T-cell (primary cell): Measurements from ENCODE around the gene MAX. TPM values are rescaled to one million over a fixed set of nuclear protein-coding genes. Genes with fewer than 3 reads are reported as not detected.

Source experiments
- ATAC-seq, 4 experiments: fragments of 200-7000 bp in 3 of 4; fragments of 150-1000 bp in 1 of 4; cut with Tn5 transposase; replicated peaks in 1 of 4; 1 replicate in 3 of 4; 2 replicates in 1 of 4; pipeline ENCODE4 v1.10.0; 2021; ENCODE audit warnings: moderate library complexity in 3 of 4, mild to moderate bottlenecking in 2 of 4, moderate number of reproducible peaks in 1 of 4
- CTCF ChIA-PET, 2 donors: fragments of 300-600 bp; sonication (Branson Sonifier 250); formaldehyde crosslinking; loops; one replicate each; lab custom pipeline; 2022; ENCODE audit warnings: antibody characterized with exemption in 2 of 2; lab: Charles Lee
- POLR2A ChIA-PET, 2 donors: fragments of 300-600 bp; sonication (Branson Sonifier 250); formaldehyde crosslinking; loops; one replicate each; lab custom pipeline; 2022; ENCODE audit warnings: antibody characterized with exemption in 2 of 2; lab: Charles Lee
- DNase-seq, 35 experiments: peaks; one replicate each; pipeline versions ENCODE4 v3.0.0 to v3.0.0-alpha.2; 2013 to 2023
- H3K27ac ChIP-seq: one replicate; pipeline ENCODE4 v1.5.1; 2013; ENCODE audit warnings: low read length
- H3K27me3 ChIP-seq, 2 experiments: replicated peaks in 1 of 2; 1 replicate in 1 of 2; 2 replicates in 1 of 2; pipeline versions ENCODE4 v1.6.1 to v1.7.0; 2013; ENCODE audit warnings: low read length in 1 of 2, mixed read lengths in 1 of 2; ENCODE audit not compliant: control insufficient read depth in 2 of 2, insufficient read depth in 2 of 2; ENCODE audit errors: extremely low read depth in 1 of 2
- H3K36me3 ChIP-seq, 2 donors: 1 replicate in 1 of 2; 2 replicates in 1 of 2; pipeline versions ENCODE4 v1.6.1 to v1.7.0; 2013; ENCODE audit warnings: low read length in 1 of 2; ENCODE audit not compliant: control insufficient read depth in 2 of 2, insufficient read depth in 1 of 2; ENCODE audit errors: extremely low read depth in 1 of 2
- H3K4me1 ChIP-seq, 2 experiments: 1 replicate in 1 of 2; 2 replicates in 1 of 2; pipeline versions ENCODE4 v1.6.1 to v1.7.0; 2013; ENCODE audit warnings: low read length in 2 of 2, mixed read lengths in 1 of 2; ENCODE audit not compliant: insufficient read depth in 2 of 2, control insufficient read depth in 1 of 2; ENCODE audit errors: extremely low read depth in 1 of 2
- H3K4me3 ChIP-seq, 2 donors: 1 replicate in 1 of 2; 2 replicates in 1 of 2; pipeline versions ENCODE4 v1.5.1 to v1.7.0; 2013; ENCODE audit warnings: mild to moderate bottlenecking in 2 of 2, low read length in 1 of 2, moderate library complexity in 1 of 2; ENCODE audit not compliant: control insufficient read depth in 1 of 2; ENCODE audit errors: extremely low read depth in 1 of 2
- H3K9me3 ChIP-seq: 2 replicates; pipeline ENCODE4 v1.7.0; 2013
- H3K27ac Mint-ChIP-seq, 2 donors: one replicate each; pipeline ENCODE4 v1.8.0; 2020 to 2021; ENCODE audit warnings: mild to moderate bottlenecking in 2 of 2, mixed read lengths in 2 of 2
- H3K27me3 Mint-ChIP-seq, 2 donors: one replicate each; pipeline ENCODE4 v1.8.0; 2021 to 2022; ENCODE audit warnings: mixed read lengths in 2 of 2
- H3K36me3 Mint-ChIP-seq: one replicate; pipeline ENCODE4 v1.8.0; 2021; ENCODE audit warnings: mixed read lengths
- H3K4me1 Mint-ChIP-seq, 3 donors: one replicate each; pipeline ENCODE4 v1.8.0; 2020 to 2022; ENCODE audit warnings: mixed read lengths in 3 of 3, mild to moderate bottlenecking in 1 of 3
- H3K4me3 Mint-ChIP-seq, 3 donors: one replicate each; pipeline ENCODE4 v1.8.0; 2020 to 2022; ENCODE audit warnings: mild to moderate bottlenecking in 3 of 3, mixed read lengths in 3 of 3, moderate library complexity in 3 of 3
- H3K9me3 Mint-ChIP-seq, 3 donors: one replicate each; pipeline ENCODE4 v1.8.0; 2020 to 2022; ENCODE audit warnings: mixed read lengths in 3 of 3
- WGBS: methylation state at CpG from one replicate; pipeline ENCODE4 v1.1.5; 2013; ENCODE audit warnings: missing lambda C conversion rate; ENCODE audit not compliant: insufficient coverage; 5-methylcytosine and 5-hydroxymethylcytosine counted together
- total RNA-seq, 35 experiments: library from RNA in 6 of 35; stranded (reverse) in 6 of 35; fragments of 120-200 nt in 1 of 35; gene quantifications; one replicate each; pipeline versions ENCODE4 v1.2.1 to v1.2.4 and lab custom pipeline; 2013 to 2026

Gene MAX
- total RNA-seq, 5 donors from 2014 or later (not counting 1 experiment from before 2014, with no cell fraction given): 174 to 216 (median 207) TPM

DNA sequence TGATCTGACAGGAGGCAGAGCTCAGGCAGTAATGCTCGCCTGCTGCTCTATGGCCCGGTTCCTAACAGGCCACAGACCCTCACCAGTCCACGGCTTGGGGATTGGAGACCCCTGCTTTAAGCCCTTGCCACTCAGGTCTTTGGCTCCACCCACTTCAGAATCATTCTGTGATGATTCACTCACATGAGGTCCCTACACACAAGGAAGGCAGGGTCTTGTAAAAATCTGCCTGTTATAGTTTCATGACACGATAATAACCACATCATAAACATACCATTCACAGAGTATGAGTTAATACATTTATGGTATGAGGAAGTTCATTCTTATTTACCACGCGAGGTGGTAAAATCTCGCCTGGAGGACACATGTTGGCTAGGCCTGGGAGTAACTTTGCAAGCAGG, 29.0 kb upstream of the MAX start:
- H3K4me1 Mint-ChIP-seq: peaks cover 5 to 8% (median 6%) of the 10 kb centered on the region in 3 donors
- ChIA-PET CTCF (no interaction called here), POLR2A (no interaction called here)
- no peaks in the 10 kb centered on the region for H3K36me3 Mint-ChIP-seq
- Histone ChIP-seq H3K4me3 (no peak overlapping the region), H3K27ac (no peak overlapping the region), H3K4me1 (peaks cover 0 to 8% of the 10 kb centered on the region in 2 experiments), H3K9me3 (no peaks in the 10 kb centered on the region), H3K27me3 (no peaks in the 10 kb centered on the region), H3K36me3 (no peaks in the 10 kb centered on the region)
- ATAC-seq (no peak), DNase-seq (no peak)
- WGBS: 100% methylated on average over 3 of the region's 7 CpGs
- H3K27ac Mint-ChIP-seq: no peak overlapping the region
- no peaks in the 10 kb centered on the region for H3K9me3 Mint-ChIP-seq
- no peaks in the 10 kb centered on the region for H3K27me3 Mint-ChIP-seq
- no peak overlapping the region for H3K4me3 Mint-ChIP-seq

DNA sequence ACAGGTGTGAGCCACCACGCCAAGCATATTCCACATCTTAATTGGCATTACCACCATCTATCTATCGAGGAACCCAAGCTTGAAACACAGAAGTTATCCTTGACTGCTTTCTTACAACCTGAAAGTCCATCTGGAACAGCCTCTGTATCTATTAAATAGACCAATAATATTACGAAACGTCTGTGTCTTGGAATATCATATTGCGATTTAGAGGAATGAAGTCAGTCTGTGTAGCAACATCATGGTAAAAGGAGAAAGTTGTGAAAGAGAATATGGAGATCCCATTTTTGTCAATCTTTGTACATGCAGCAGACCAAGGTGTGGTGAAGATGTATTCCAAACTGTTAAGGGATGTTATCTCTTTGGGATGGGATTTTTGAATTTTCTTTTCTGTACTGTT, 25.8 kb upstream of the MAX start:
- Mint-ChIP-seq H3K4me3 (no peak overlapping the region), H3K4me1 (no peaks in the 10 kb centered on the region), H3K27ac (no peak overlapping the region), H3K27me3 (peaks cover 4 to 6% of the 10 kb centered on the region in 2 donors), H3K36me3 (no peaks in the 10 kb centered on the region), H3K9me3 (no peaks in the 10 kb centered on the region)
- no peaks in the 10 kb centered on the region for H3K36me3 ChIP-seq
- POLR2A ChIA-PET: no interaction called here
- H3K9me3 ChIP-seq: no peaks in the 10 kb centered on the region
- no peaks in the 10 kb centered on the region for H3K27me3 ChIP-seq
- no peaks in the 10 kb centered on the region for H3K4me1 ChIP-seq
- no peak for DNase-seq
- ATAC-seq: no peak
- H3K4me3 ChIP-seq: no peak overlapping the region
- CTCF ChIA-PET: no interaction called here
- 80% methylated on average over 1 of the region's 5 CpGs for WGBS
- H3K27ac ChIP-seq: no peak overlapping the region

DNA sequence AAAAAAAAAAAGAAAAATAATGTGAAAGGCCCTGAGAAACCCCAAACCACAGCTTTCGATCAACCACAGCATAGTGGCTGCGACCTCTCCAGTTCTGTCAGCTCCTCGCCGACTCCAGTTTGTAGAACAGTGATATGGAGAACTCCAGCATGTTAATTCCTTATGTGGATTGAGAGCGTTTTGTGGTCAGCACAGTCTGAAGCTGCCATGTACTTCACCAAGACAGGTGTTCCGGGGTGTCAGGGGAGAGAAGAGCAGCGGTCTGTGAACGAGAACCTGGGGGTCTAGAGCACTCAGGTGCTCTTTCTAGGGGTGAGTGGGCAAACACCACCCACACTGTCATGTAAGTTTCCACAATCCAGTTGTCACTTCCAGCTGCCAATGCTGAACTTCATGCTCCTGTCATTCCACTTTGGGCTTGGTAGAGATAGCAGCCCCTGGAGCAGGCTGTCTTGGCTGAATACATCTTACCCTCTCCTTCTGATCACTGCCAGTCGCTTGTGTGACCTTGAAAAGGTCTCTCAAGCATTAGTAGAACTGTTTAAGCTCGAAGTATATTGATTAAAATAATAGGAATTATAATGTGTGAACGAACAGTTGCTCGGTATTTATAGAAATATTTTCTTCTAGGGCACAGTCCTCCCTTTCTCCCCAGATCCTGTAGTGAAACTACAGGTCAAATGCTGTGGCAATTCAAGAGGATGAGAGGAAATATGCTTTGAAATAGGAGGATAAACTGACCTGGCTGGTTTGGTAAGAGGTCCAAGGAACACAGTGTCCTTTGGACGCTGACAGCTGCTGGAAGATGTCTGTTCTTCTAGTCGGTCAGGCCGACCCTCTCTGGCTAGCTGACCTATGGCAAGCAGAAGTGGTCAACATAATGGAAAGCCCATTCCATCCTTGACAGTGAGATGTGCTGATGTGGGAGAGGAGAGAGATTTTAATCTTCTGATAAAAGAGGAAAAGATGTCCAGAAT, 15.7 kb upstream of the MAX start:
- DNase-seq: no peak
- no peaks in the 10 kb centered on the region for H3K4me1 Mint-ChIP-seq
- no peak overlapping the region for H3K4me3 Mint-ChIP-seq
- POLR2A ChIA-PET: interaction anchor here in 1 of 2 donors (0.6 kb wide), 1 partner anchor 950 kb away, joined by 4 read pairs; no protein-coding TSS in a partner anchor
- H3K27me3 Mint-ChIP-seq: peaks cover 0 to 1% of the 10 kb centered on the region in 2 donors
- CTCF ChIA-PET: interaction anchor here in 1 of 2 donors (0.7 kb wide), 1 partner anchor 93 kb away, joined by 3 read pairs; no protein-coding TSS in a partner anchor
- H3K36me3 Mint-ChIP-seq: no peaks in the 10 kb centered on the region
- Histone ChIP-seq H3K4me1 (no peaks in the 10 kb centered on the region), H3K27ac (no peak overlapping the region), H3K27me3 (peaks cover 0 to 2% of the 10 kb centered on the region in 2 experiments), H3K9me3 (no peaks in the 10 kb centered on the region), H3K36me3 (no peaks in the 10 kb centered on the region), H3K4me3 (no peak overlapping the region)
- ATAC-seq: no peak
- WGBS: 68% methylated on average over 7 of the region's 15 CpGs
- no peaks in the 10 kb centered on the region for H3K9me3 Mint-ChIP-seq
- no peak overlapping the region for H3K27ac Mint-ChIP-seq

DNA sequence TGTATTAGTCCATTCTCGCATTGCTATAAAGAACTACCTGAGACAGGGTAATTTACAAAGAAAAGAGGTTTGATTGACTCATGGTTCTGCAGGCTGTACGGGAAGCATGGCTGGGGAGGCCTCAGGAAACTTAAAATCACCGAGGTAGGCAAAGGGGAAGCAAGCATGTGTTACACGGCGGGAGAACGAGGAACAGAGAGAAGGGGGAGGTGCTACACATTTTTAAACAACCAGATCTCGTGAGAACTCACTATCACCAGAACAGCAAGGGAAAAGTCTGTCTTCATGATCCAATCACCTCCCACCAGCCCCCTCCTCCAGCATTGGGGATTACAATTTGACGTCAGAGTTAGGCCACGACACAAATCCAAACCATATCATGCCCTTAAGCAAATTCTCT, 13.3 kb upstream of the MAX start:
- ATAC-seq (no peak), DNase-seq (no peak)
- no peaks in the 10 kb centered on the region for H3K9me3 Mint-ChIP-seq
- H3K4me1 Mint-ChIP-seq: no peaks in the 10 kb centered on the region
- ChIA-PET CTCF (no interaction called here), POLR2A (no interaction called here)
- Histone ChIP-seq H3K36me3 (no peaks in the 10 kb centered on the region), H3K27ac (no peak overlapping the region), H3K27me3 (no peaks in the 10 kb centered on the region), H3K9me3 (no peaks in the 10 kb centered on the region), H3K4me1 (no peaks in the 10 kb centered on the region), H3K4me3 (no peak overlapping the region)
- no peak overlapping the region for H3K4me3 Mint-ChIP-seq
- H3K36me3 Mint-ChIP-seq: no peaks in the 10 kb centered on the region
- 100% methylated on average over 1 of the region's 9 CpGs for WGBS
- peaks cover 0 to 1% of the 10 kb centered on the region in 2 donors for H3K27me3 Mint-ChIP-seq
- no peak overlapping the region for H3K27ac Mint-ChIP-seq

DNA sequence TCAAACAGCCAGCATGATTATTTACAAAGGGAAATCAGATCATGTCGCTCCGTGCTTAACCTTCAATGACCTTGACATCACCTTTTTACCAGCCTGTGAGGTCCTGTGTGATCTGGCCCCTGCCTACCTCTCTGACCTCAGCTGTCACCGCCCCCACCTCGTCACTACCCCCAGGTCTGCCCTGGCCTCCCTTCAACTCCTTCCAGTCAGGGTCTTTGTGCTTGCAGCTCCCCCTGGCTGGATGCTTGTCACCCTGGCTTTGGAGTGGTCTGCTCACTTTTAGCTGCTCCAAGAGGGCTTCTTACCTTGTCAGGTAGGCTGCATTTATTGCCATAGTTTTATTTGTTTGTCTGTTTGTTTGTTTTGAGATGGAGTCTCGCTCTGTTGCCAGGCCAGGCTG, 8.2 kb upstream of the MAX start:
- H3K27me3 ChIP-seq: no peaks in the 10 kb centered on the region
- H3K4me3 Mint-ChIP-seq: no peak overlapping the region
- DNase-seq: no peak
- no peaks in the 10 kb centered on the region for H3K36me3 ChIP-seq
- ChIA-PET POLR2A (no interaction called here), CTCF (no interaction called here)
- H3K27ac Mint-ChIP-seq: no peak overlapping the region
- no peak overlapping the region for H3K27ac ChIP-seq
- H3K4me1 Mint-ChIP-seq: peaks cover 0 to 4% (median 0%) of the 10 kb centered on the region in 3 donors
- no peaks in the 10 kb centered on the region for H3K27me3 Mint-ChIP-seq
- H3K9me3 Mint-ChIP-seq: no peaks in the 10 kb centered on the region
- no peaks in the 10 kb centered on the region for H3K4me1 ChIP-seq
- no peaks in the 10 kb centered on the region for H3K9me3 ChIP-seq
- whole genome bisulfite sequencing: 67% methylated on average over 2 of the region's 5 CpGs
- ATAC-seq: no peak
- H3K36me3 Mint-ChIP-seq: no peaks in the 10 kb centered on the region
- H3K4me3 ChIP-seq: no peak overlapping the region

DNA sequence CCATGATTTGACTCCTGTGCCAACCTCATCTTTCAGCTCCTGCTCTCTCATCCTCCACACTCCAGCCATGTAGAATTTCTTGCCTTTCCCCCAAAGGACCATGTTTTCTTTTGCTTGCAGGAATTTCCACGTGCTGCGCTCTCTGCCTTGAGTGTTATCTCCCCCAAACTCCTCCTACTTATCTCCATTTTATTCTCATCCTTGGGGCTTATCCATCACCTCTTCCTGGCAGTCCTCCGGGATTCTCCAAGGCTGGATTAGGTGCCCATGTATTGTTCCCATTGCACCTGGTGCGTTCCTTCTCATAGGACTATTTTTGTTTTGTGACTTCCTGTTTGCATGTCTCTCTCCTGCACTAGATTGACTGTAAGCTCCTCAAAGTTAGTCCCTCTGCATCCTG, 7.0 kb upstream of the MAX start:
- Mint-ChIP-seq H3K9me3 (no peaks in the 10 kb centered on the region), H3K4me3 (no peak overlapping the region), H3K4me1 (peaks cover 0 to 4% (median 0%) of the 10 kb centered on the region in 3 donors), H3K27ac (no peak overlapping the region), H3K27me3 (no peaks in the 10 kb centered on the region), H3K36me3 (no peaks in the 10 kb centered on the region)
- Histone ChIP-seq H3K27me3 (no peaks in the 10 kb centered on the region), H3K27ac (no peak overlapping the region), H3K4me1 (no peaks in the 10 kb centered on the region), H3K36me3 (no peaks in the 10 kb centered on the region), H3K9me3 (no peaks in the 10 kb centered on the region), H3K4me3 (no peak overlapping the region)
- ChIA-PET CTCF (no interaction called here), POLR2A (no interaction called here)
- ATAC-seq (no peak), DNase-seq (no peak)
- 85% methylated on average over 4 of the region's 4 CpGs for WGBS
